PC-3 (cell line): ENCODE data around the gene PPRC1. TPM values are rescaled to one million over a fixed set of nuclear protein-coding genes. Genes with fewer than 3 reads are reported as not detected.

Source experiments
- ATAC-seq: fragments of 200-7000 bp; cut with Tn5 transposase; 2 replicates; pipeline ENCODE4 v1.9.1; 2020; ENCODE audit warnings: mild to moderate bottlenecking, moderate library complexity
- BruUV-seq: library from RNA; stranded (reverse); fragments of 400-500 nt; replicated peaks from 2 replicates; lab custom pipeline; 2021; lab: Mats Ljungman, UMichigan
- CTCF ChIA-PET: fragments of 300-600 bp; sonication (Branson Sonifier 250); formaldehyde crosslinking; loops from one replicate; lab custom pipeline; 2022; ENCODE audit warnings: antibody characterized with exemption; lab: Charles Lee
- POLR2A ChIA-PET: fragments of 300-600 bp; sonication (Branson Sonifier 250); formaldehyde crosslinking; loops from one replicate; lab custom pipeline; 2022; ENCODE audit warnings: antibody characterized with exemption; ENCODE audit not compliant: unreplicated experiment; lab: Charles Lee
- DNase-seq: peaks from one replicate; pipeline ENCODE4 v3.0.0-alpha.2; 2015
- H2AFZ ChIP-seq: fragments of 300-600 bp; sonication (generic); 2 replicates; pipeline ENCODE4 v1.6.0; 2016; ENCODE audit warnings: antibody characterized with exemption, low read length
- H3F3A ChIP-seq: fragments of 300-600 bp; sonication (generic); one replicate; pipeline ENCODE4 v1.6.0; 2017; ENCODE audit warnings: antibody characterized with exemption, low read length, control low read depth, mild to moderate bottlenecking; ENCODE audit not compliant: unreplicated experiment
- H3K27ac ChIP-seq: fragments of 300-600 bp; sonication (generic); 2 replicates; pipeline ENCODE4 v1.5.1; 2016; ENCODE audit warnings: mild to moderate bottlenecking, low read length
- H3K27me3 ChIP-seq: fragments of 300-600 bp; sonication (generic); 2 replicates; pipeline ENCODE4 v1.6.1; 2016; ENCODE audit warnings: low read length, mixed read lengths
- H3K36me3 ChIP-seq: fragments of 300-600 bp; sonication (generic); 2 replicates; pipeline ENCODE4 v1.6.1; 2016; ENCODE audit warnings: low read depth, mixed run types, low read length, mixed read lengths
- H3K4me1 ChIP-seq: fragments of 300-600 bp; sonication (generic); 2 replicates; pipeline ENCODE4 v1.5.1; 2016; ENCODE audit warnings: low read length; ENCODE audit not compliant: insufficient read depth
- H3K4me2 ChIP-seq: fragments of 300-600 bp; sonication (generic); 2 replicates; pipeline ENCODE4 v1.6.0; 2016; ENCODE audit warnings: low read length
- H3K4me3 ChIP-seq: fragments of 300-600 bp; sonication (generic); 2 replicates; pipeline ENCODE4 v1.5.1; 2016; ENCODE audit warnings: mild to moderate bottlenecking, low read length, mixed read lengths
- H3K79me2 ChIP-seq: fragments of 300-600 bp; sonication (generic); 2 replicates; pipeline ENCODE4 v1.6.1; 2017; ENCODE audit warnings: low read length, mixed read lengths
- H3K9ac ChIP-seq: fragments of 300-600 bp; sonication (generic); 2 replicates; pipeline ENCODE4 v1.6.0; 2016; ENCODE audit warnings: mild to moderate bottlenecking, low read length
- H3K9me2 ChIP-seq: fragments of 300-600 bp; sonication (generic); replicated peaks from 2 replicates; pipeline ENCODE4 v1.6.1; 2016; ENCODE audit warnings: mixed run types, low read length, mixed read lengths
- H3K9me3 ChIP-seq: fragments of 300-600 bp; sonication (generic); 2 replicates; pipeline ENCODE4 v1.6.1; 2016; ENCODE audit warnings: low read length, mixed read lengths
- H4K20me1 ChIP-seq: fragments of 300-600 bp; sonication (generic); 2 replicates; pipeline ENCODE4 v1.6.1; 2016; ENCODE audit warnings: low read length, mixed read lengths
- CTCF ChIP-seq: fragments of 300-600 bp; sonication (generic); conservative IDR thresholded peaks from 2 replicates; pipeline ENCODE4 v1.5.1; 2017; ENCODE audit warnings: antibody characterized with exemption, low read depth, mild to moderate bottlenecking, low read length
- EZH2 ChIP-seq: fragments of 300-600 bp; sonication (generic); IDR thresholded peaks from one replicate; pipeline ENCODE4 v1.6.1; 2017; ENCODE audit warnings: antibody characterized with exemption, mild to moderate bottlenecking, low read length; ENCODE audit not compliant: unreplicated experiment
- EZH2phosphoT487 ChIP-seq: fragments of 300-600 bp; sonication (generic); IDR thresholded peaks from 2 replicates; pipeline ENCODE4 v1.6.1; 2018; ENCODE audit warnings: mild to moderate bottlenecking, antibody characterized with exemption, low read length, borderline replicate concordance
- intact Hi-C: fragments of 100-400 bp; cut with micrococcal nuclease; formaldehyde crosslinking; loops from 2 replicates; pipeline ENCODE4 v1.9.0; 2023
- total RNA-seq: library from RNA; depleted of rRNA; stranded (reverse); fragments of >200 nt; gene quantifications from 2 replicates; pipeline ENCODE4 v1.2.3, GENCODE V29; 2014

The PPRC1 gene
- total RNA-seq, 1 experiment from 2014 or later: 27.6 TPM

GRCh38 chr10:102185272-102185671, 52.4 kb downstream of the PPRC1 start:
- no TSS peak for BruUV-seq
- Histone ChIP-seq H3K27me3 (no peaks in the 10 kb centered on the region), H3K36me3 (no peaks in the 10 kb centered on the region), H3K4me3 (no peak overlapping the region), H3K79me2 (no peaks in the 10 kb centered on the region), H2AFZ (no peak overlapping the region), H3F3A (no peaks in the 10 kb centered on the region), H3K4me1 (no peaks in the 10 kb centered on the region), H4K20me1 (no peaks in the 10 kb centered on the region), H3K27ac (no peak overlapping the region), H3K9me3 (no peaks in the 10 kb centered on the region), H3K9me2 (no peaks in the 10 kb centered on the region), H3K4me2 (no peak overlapping the region), H3K9ac (no peak overlapping the region)
- TF ChIP-seq EZH2phosphoT487 (no peak), EZH2 (no peak), CTCF (no peak)
- CTCF ChIA-PET: no interaction called here
- DNase-seq (no peak), ATAC-seq (no peak)
- POLR2A ChIA-PET: no interaction called here
- intact Hi-C loops: no loop called here

- H4K20me1 ChIP-seq: no peaks in the 10 kb centered on the region
- BruUV-seq: no TSS peak
- POLR2A ChIA-PET: no interaction called here
Observed at GRCh38 chr10:102185811-102186527, 53.1 kb downstream of the PPRC1 start.

More at GRCh38 chr10:102185811-102186527, 53.1 kb downstream of the PPRC1 start:
- H3K9ac ChIP-seq: no peak overlapping the region
- no peaks in the 10 kb centered on the region for H3K79me2 ChIP-seq
- CTCF ChIA-PET: no interaction called here
- no peak overlapping the region for H2AFZ ChIP-seq
- no peaks in the 10 kb centered on the region for H3K9me2 ChIP-seq
- TF ChIP-seq CTCF: no peak
- no peak for TF ChIP-seq EZH2
- no peak for TF ChIP-seq EZH2phosphoT487
- H3K9me3 ChIP-seq: no peaks in the 10 kb centered on the region
- intact Hi-C loops: no loop called here
- no peak overlapping the region for H3K4me2 ChIP-seq
- H3F3A ChIP-seq: no peaks in the 10 kb centered on the region
- H3K4me1 ChIP-seq: no peaks in the 10 kb centered on the region
- no peak for ATAC-seq
- no peak for DNase-seq
- H3K27ac ChIP-seq: no peak overlapping the region
- H3K36me3 ChIP-seq: no peaks in the 10 kb centered on the region
- no peaks in the 10 kb centered on the region for H3K27me3 ChIP-seq
- no peak overlapping the region for H3K4me3 ChIP-seq
